H1 (cell line): Measurements from ENCODE around the gene ATP8B3. TPM values are rescaled to one million over a fixed set of nuclear protein-coding genes. Genes with fewer than 3 reads are reported as not detected.

ENCODE experiments used
- CTCF ChIA-PET: fragments of 300-600 bp; sonication (Branson Sonifier 250); formaldehyde crosslinking; loops from one replicate; lab custom pipeline; 2021; ENCODE audit not compliant: partially characterized antibody; lab: Charles Lee
- POLR2A ChIA-PET: fragments of 300-600 bp; sonication (Branson Sonifier 250); formaldehyde crosslinking; loops from one replicate; lab custom pipeline; 2021; ENCODE audit warnings: inconsistent platforms; ENCODE audit not compliant: partially characterized antibody; lab: Charles Lee
- DNase-seq, 2 experiments: peaks; one replicate each; pipeline versions ENCODE4 v3.0.0 to v3.0.0-alpha.2; 2010 to 2022; ENCODE audit warnings: low spot score in 2 of 2, low read depth in 1 of 2, mixed read lengths in 1 of 2
- FAIRE-seq: peaks from 2 replicates; lab custom pipeline; 2011; peaks lifted over from hg19 to GRCh38; lab: Jason Lieb, UNC
- H2AFZ ChIP-seq: 2 replicates; pipeline ENCODE4 v1.8.1; 2012; ENCODE audit warnings: low read length, inconsistent platforms
- H2AK5ac ChIP-seq: 2 replicates; pipeline ENCODE4 v1.6.1; 2013; ENCODE audit warnings: low read depth, low read length
- H2BK120ac ChIP-seq: replicated peaks from 2 replicates; pipeline ENCODE3; 2013; ENCODE audit warnings: low read depth, low read length, inconsistent platforms
- H2BK12ac ChIP-seq: 2 replicates; pipeline ENCODE4 v1.6.1; 2013; ENCODE audit warnings: low read depth, low read length
- H2BK15ac ChIP-seq: 2 replicates; pipeline ENCODE4 v1.6.1; 2013; ENCODE audit warnings: low read length
- H2BK20ac ChIP-seq: 2 replicates; pipeline ENCODE4 v1.6.1; 2013; ENCODE audit warnings: low read length
- H2BK5ac ChIP-seq: 2 replicates; pipeline ENCODE4 v1.6.1; 2013; ENCODE audit warnings: low read depth, low read length
- H3K14ac ChIP-seq: 2 replicates; pipeline ENCODE4 v1.6.1; 2013; ENCODE audit warnings: inconsistent platforms; ENCODE audit not compliant: insufficient read length
- H3K18ac ChIP-seq: 2 replicates; pipeline ENCODE4 v1.6.1; 2013; ENCODE audit warnings: low read length; ENCODE audit errors: extremely low read depth
- H3K23ac ChIP-seq: 2 replicates; pipeline ENCODE4 v1.6.1; 2013; ENCODE audit warnings: inconsistent platforms; ENCODE audit not compliant: insufficient read length
- H3K23me2 ChIP-seq: 2 replicates; pipeline ENCODE4 v1.6.1; 2013; ENCODE audit warnings: low read depth, low read length
- H3K27ac ChIP-seq: 2 replicates; pipeline ENCODE4 v1.6.1; 2011; ENCODE audit warnings: low read depth, low read length, inconsistent platforms
- H3K27me3 ChIP-seq, 4 experiments: replicated peaks in 1 of 4; 1 replicate in 1 of 4; 2 replicates in 3 of 4; pipeline versions ENCODE4 v1.6.1 to v1.8.1; 2011 to 2013; ENCODE audit warnings: low read length in 3 of 4, mild to moderate bottlenecking in 3 of 4, inconsistent platforms in 2 of 4, mixed read lengths in 2 of 4, moderate library complexity in 1 of 4; ENCODE audit not compliant: control insufficient read depth in 3 of 4, insufficient read depth in 3 of 4; ENCODE audit errors: extremely low read depth in 1 of 4
- H3K36me3 ChIP-seq, 4 experiments: 2 replicates each; pipeline versions ENCODE4 v1.6.1 to v1.8.1; 2011 to 2013; ENCODE audit warnings: mild to moderate bottlenecking in 4 of 4, low read length in 3 of 4, moderate library complexity in 2 of 4, control low read depth in 1 of 4, inconsistent platforms in 1 of 4; ENCODE audit not compliant: insufficient read depth in 4 of 4, control insufficient read depth in 2 of 4
- H3K4ac ChIP-seq: replicated peaks from 2 replicates; pipeline ENCODE3; 2013; ENCODE audit warnings: low read length, low read depth, mixed read lengths, inconsistent platforms; ENCODE audit not compliant: insufficient read length
- H3K4me1 ChIP-seq, 4 experiments: replicated peaks in 1 of 4; 1 replicate in 1 of 4; 2 replicates in 3 of 4; pipeline versions ENCODE4 v1.6.1 to v1.8.1; 2011 to 2013; ENCODE audit warnings: low read length in 3 of 4, inconsistent platforms in 2 of 4, mixed read lengths in 1 of 4; ENCODE audit not compliant: insufficient read depth in 4 of 4, control insufficient read depth in 3 of 4
- H3K4me2 ChIP-seq, 2 experiments: 2 replicates each; pipeline versions ENCODE4 v1.6.1 to v1.8.1; 2011 to 2013; ENCODE audit warnings: low read depth in 2 of 2, low read length in 2 of 2, control low read depth in 1 of 2, inconsistent platforms in 1 of 2, mild to moderate bottlenecking in 1 of 2; ENCODE audit not compliant: insufficient read depth in 1 of 2
- H3K4me3 ChIP-seq, 4 experiments: fragments of 200-600, 300-600 bp in 1 of 4; sonication (generic), shearing (Covaris generic), sonication (Bioruptor Twin) in 1 of 4; 2 replicates each; pipeline versions ENCODE4 v1.5.1 to v1.8.1; 2011 to 2016; ENCODE audit warnings: low read length in 4 of 4, low read depth in 3 of 4, control low read depth in 2 of 4, inconsistent platforms in 2 of 4, mild to moderate bottlenecking in 2 of 4, mixed read lengths in 1 of 4, moderate library complexity in 1 of 4; ENCODE audit not compliant: insufficient read depth in 2 of 4; ENCODE audit errors: extremely low read depth in 1 of 4
- H3K56ac ChIP-seq: replicated peaks from 2 replicates; pipeline ENCODE3; 2013; ENCODE audit warnings: low read depth, mild to moderate bottlenecking, mixed read lengths, low read length, inconsistent platforms; ENCODE audit not compliant: insufficient read length
- H3K79me1 ChIP-seq: 2 replicates; pipeline ENCODE4 v1.6.1; 2013; ENCODE audit warnings: low read depth, low read length, control low read depth
- H3K79me2 ChIP-seq, 2 experiments: 2 replicates each; pipeline versions ENCODE4 v1.6.1 to v1.8.1; 2012 to 2013; ENCODE audit warnings: low read length in 2 of 2, mild to moderate bottlenecking in 2 of 2, inconsistent platforms in 1 of 2; ENCODE audit not compliant: insufficient read depth in 2 of 2, control insufficient read depth in 1 of 2
- H3K9ac ChIP-seq, 4 experiments: replicated peaks in 1 of 4; 1 replicate in 1 of 4; 2 replicates in 3 of 4; pipeline versions ENCODE4 v1.6.1 to v1.8.1; 2011 to 2013; ENCODE audit warnings: low read depth in 3 of 4, low read length in 3 of 4, control low read depth in 2 of 4, mild to moderate bottlenecking in 2 of 4, moderate library complexity in 2 of 4, inconsistent platforms in 1 of 4; ENCODE audit errors: extremely low read depth in 1 of 4
- H3K9me3 ChIP-seq, 2 experiments: 2 replicates each; pipeline versions ENCODE4 v1.6.1 to v1.8.1; 2012 to 2013; ENCODE audit warnings: mild to moderate bottlenecking in 2 of 2, moderate library complexity in 2 of 2, control low read depth in 1 of 2, inconsistent platforms in 1 of 2, low read depth in 1 of 2, low read length in 1 of 2, mixed read lengths in 1 of 2; ENCODE audit not compliant: insufficient read depth in 2 of 2
- H4K20me1 ChIP-seq, 2 experiments: replicated peaks in 1 of 2; 2 replicates each; pipeline versions ENCODE3 to v1.8.1; 2011 to 2013; ENCODE audit warnings: inconsistent platforms in 2 of 2, low read length in 2 of 2, mild to moderate bottlenecking in 1 of 2; ENCODE audit not compliant: insufficient read depth in 2 of 2, control insufficient read depth in 1 of 2
- H4K5ac ChIP-seq: 2 replicates; pipeline ENCODE4 v1.6.1; 2013; ENCODE audit warnings: low read length, low read depth, mixed read lengths, inconsistent platforms; ENCODE audit not compliant: insufficient read length
- H4K8ac ChIP-seq: 2 replicates; pipeline ENCODE4 v1.8.0; 2013; ENCODE audit warnings: mild to moderate bottlenecking, moderate library complexity, low read length, inconsistent platforms; ENCODE audit not compliant: insufficient read depth; ENCODE audit errors: extremely low read depth
- H4K91ac ChIP-seq: replicated peaks from 2 replicates; pipeline ENCODE3; 2013; ENCODE audit warnings: low read length, mixed read lengths, inconsistent platforms; ENCODE audit not compliant: insufficient read length
- CHD2 ChIP-seq: IDR thresholded peaks from 2 replicates; pipeline ENCODE4 v1.6.1; 2012; ENCODE audit warnings: low read length, improper control_type of control experiment
- NANOG ChIP-seq: IDR thresholded peaks from 2 replicates; pipeline ENCODE4 v1.6.1; 2011; ENCODE audit warnings: low read length, low read depth, mild to moderate bottlenecking, inconsistent platforms; ENCODE audit not compliant: insufficient read depth, poor library complexity, severe bottlenecking
- NRF1 ChIP-seq: IDR thresholded peaks from 2 replicates; pipeline ENCODE4 v1.6.1; 2011; ENCODE audit warnings: mild to moderate bottlenecking, low read depth, low read length, improper control_type of control experiment
- TCF12 ChIP-seq: IDR thresholded peaks from 2 replicates; pipeline ENCODE4 v1.6.1; 2011; ENCODE audit warnings: low read depth, mild to moderate bottlenecking, low read length
- WGBS, 2 experiments: shearing (Covaris generic) in 1 of 2; methylation state at CpG; one replicate each; pipeline versions ENCODE4 v1.1.6 to v1.1.7; 2013 to 2015; ENCODE audit warnings: low lambda C conversion rate in 2 of 2, mixed read lengths in 2 of 2, inconsistent platforms in 1 of 2, low coverage in 1 of 2, missing lambda C conversion rate in 1 of 2; ENCODE audit not compliant: insufficient replicate concordance in 2 of 2, insufficient coverage in 1 of 2, insufficient read length in 1 of 2; ENCODE audit errors: extremely low coverage in 1 of 2, missing lambda C conversion rate in 1 of 2; 5-methylcytosine and 5-hydroxymethylcytosine counted together
- polyA plus RNA-seq, 7 experiments: library from polyadenylated mRNA; depleted of rRNA in 3 of 7; stranded (reverse) in 5 of 7; unstranded in 2 of 7; fragments of >200 nt in 5 of 7; fragments of 200-250 nt in 2 of 7; gene quantifications; 1 replicate in 5 of 7; 2 replicates in 1 of 7; 4 replicates in 1 of 7; pipeline versions ENCODE4 v1.2.1 to v1.2.3, GENCODE V29; 2011 to 2013; ENCODE audit warnings: missing spikeins in 2 of 7, mixed read lengths in 2 of 7
- total RNA-seq: library from RNA; stranded (reverse); fragmentation: NEBNext Ultra II Directional; extraction: Animal tissue kit (Norgen Biotek cat#: 25700); gene quantifications from 2 replicates; pipeline ENCODE4 v1.2.1, GENCODE V29; 2021

ATP8B3 gene
- total and polyA plus RNA-seq, 2 of the 8 experiments (the other 6 are each of a cell fraction or from before 2014, with no cell fraction given), result 4.1 to 9.3 TPM

DNA sequence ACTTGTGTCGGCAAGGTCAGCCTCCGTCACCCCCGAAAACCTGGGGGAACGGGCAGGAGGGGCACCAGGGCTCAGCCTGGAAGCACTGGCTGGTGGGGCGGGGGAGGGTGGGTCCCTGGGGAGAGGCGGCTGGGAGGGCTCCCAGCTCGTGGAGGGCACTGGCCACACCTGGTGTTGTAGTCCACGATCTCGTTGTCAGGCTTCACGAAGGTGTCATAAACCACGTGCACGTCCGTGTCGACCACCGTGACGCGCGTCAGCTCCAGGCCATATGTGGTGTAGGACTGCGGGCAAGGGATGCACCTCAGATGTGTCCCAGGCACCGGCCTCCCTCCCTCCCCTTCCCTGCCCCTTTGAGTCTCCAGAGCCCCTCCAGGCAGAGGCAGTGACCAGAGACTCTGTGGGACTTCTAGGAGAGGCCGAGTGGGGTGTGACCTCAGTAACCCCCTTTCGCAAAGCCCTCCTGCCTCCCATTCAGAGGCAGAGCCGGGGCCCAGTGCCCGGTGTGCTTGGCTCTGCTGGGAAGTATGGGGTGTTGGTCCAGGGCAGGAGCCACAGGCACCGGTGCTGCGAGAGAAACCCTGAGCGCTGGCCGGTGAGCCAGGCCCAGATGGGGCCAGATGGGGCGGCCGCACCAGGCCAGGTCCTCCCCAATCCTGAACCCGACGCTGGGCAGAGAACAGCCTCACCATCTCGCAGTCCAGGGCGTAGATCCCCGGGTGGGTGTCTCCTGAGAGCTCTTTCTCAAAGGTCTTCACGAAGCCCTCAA is 4.6 kb upstream of the ATP8B3 start:
- Histone ChIP-seq H4K8ac (no peak overlapping the region), H3K9ac (no peak overlapping the region), H2BK120ac (no peak overlapping the region), H3K18ac (no peak overlapping the region), H3K79me2 (no peaks in the 10 kb centered on the region), H2AFZ (no peak overlapping the region), H3K23ac (no peak overlapping the region), H3K36me3 (peaks cover 8 to 45% (median 15%) of the 10 kb centered on the region in 4 experiments; a peak in 7 of 8 replicates), H2BK15ac (no peak overlapping the region), H4K20me1 (peaks cover 2 to 8% of the 10 kb centered on the region in 2 experiments), H3K4me2 (no peak overlapping the region), H2BK12ac (0 out of 2 replicates have a peak overlapping the region, but pooled peaks have one; percentile 17), H2AK5ac (no peak overlapping the region), H3K4me3 (no peak overlapping the region), H3K9me3 (no peaks in the 10 kb centered on the region), H3K27me3 (no peaks in the 10 kb centered on the region; a peak in 2 of 7 replicates), H3K14ac (no peak overlapping the region), H3K56ac (no peak overlapping the region), H3K79me1 (no peaks in the 10 kb centered on the region), H3K4ac (no peak overlapping the region), H2BK5ac (no peak overlapping the region), H4K91ac (no peak overlapping the region), H3K4me1 (peaks cover 0 to 2% (median 0%) of the 10 kb centered on the region in 4 experiments; a peak in 3 of 7 replicates), H3K23me2 (peaks cover 2% of the 10 kb centered on the region), H3K27ac (no peak overlapping the region), H4K5ac (no peak overlapping the region), H2BK20ac (no peak overlapping the region)
- TF ChIP-seq NRF1 (no peak), TCF12 (no peak), CHD2 (no peak), NANOG (no peak)
- ChIA-PET POLR2A (no interaction called here), CTCF (interaction anchor here (1.0 to 3.6 kb wide), 2 partner anchors 9 kb away, joined by 5 to 48 read pairs; no protein-coding TSS in a partner anchor)
- FAIRE-seq, result no peak
- 93% methylated on average over 22 of the region's 36 CpGs; no CpG with 5 or more reads in 1 of the 2 experiments for WGBS, 2 experiments
- DNase-seq, result no peak
